KBM-7 (cell line): ENCODE results near the gene CREB3L2.
A peak's percentile ranks its signal among the peaks of the same experiment; 100 is the strongest.

Experiments used
- DNase-seq: peaks from one replicate; pipeline ENCODE4 v3.0.0-alpha.2; 2015
- in situ Hi-C: fragments of 300-500 bp; cut with MboI; formaldehyde crosslinking; loops from 2 replicates; pipeline ENCODE4 v1.14.3; 2020; ENCODE audit warnings: low sequenced_read_pairs, low pct_unique_long_range_greater_than_20kb, mixed read lengths

The CREB3L2 gene

GRCh38 chr7:137871170-137871915 lies 130.5 kb downstream of the CREB3L2 start:
- in situ Hi-C loops: no loop called here
- no peak for DNase-seq

- in situ Hi-C loops: no loop called here
- no peak for DNase-seq
Measured at GRCh38 chr7:137870684-137871083, 131.2 kb downstream of the CREB3L2 start.

- in situ Hi-C loops: no loop called here
- no peak for DNase-seq
Measured at GRCh38 chr7:137870078-137870477, 131.8 kb downstream of the CREB3L2 start.

DNA sequence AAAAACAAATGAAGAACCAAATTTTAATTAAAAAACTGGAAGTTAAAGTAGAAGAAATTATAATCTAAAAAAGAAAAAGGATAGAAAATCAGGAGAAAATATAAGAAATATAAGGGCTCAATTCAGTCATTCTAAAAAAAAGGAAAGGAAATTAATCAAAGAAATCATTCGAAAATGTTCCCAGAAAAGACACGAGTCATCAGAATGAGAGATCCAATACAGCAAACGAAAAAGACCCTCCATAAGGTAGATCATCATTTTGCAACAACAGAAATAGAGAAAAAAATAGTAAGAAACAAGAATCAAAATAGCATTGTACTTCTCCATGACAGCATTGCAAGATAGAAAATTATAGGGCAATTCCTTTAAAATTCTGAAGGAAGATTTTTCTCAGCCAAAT lies 132.6 kb downstream of the CREB3L2 start:
- in situ Hi-C loops: no loop called here
- no peak for DNase-seq

DNA sequence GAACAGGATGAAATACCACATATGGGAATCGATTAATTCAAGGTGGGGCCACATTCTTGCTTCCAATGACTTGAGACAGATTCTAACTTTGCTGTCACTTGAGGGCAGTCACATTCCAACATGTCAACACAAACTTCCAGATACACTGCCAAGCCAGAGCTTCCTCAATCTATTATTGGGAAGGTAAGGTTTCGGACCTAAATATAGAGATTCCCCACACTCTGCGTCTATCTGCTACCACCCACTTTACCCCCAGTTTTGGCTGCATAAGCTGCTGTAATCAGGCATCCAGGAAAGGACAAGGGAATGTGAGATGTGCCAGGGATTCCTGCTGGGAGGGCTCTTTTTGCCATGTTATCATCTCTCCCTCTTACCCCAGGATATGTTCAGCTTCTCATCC lies 134.6 kb downstream of the CREB3L2 start:
- DNase-seq: no peak
- in situ Hi-C loops: no loop called here

DNA sequence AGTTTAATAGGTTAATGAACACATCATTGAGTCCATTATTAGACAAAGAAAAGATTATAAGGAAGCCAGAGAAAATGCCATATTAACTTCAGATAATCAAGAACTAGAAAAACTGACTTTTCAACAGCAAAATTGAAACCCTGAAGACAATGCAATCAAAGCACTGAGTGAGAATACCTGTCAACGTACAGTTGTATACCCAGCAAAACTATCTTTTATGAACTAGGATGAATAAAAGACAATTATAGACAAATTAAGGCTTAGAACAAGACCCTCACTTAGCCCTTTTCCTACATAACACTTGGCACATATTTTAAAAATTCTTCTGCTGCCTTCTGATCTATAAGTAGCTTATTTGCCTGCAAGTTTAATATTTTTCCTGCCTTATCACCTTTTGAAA lies 136.1 kb downstream of the CREB3L2 start:
- in situ Hi-C loops: no loop called here
- no peak for DNase-seq

- no peak for DNase-seq
- in situ Hi-C loops: no loop called here
Measured at GRCh38 chr7:137862964-137863363, 138.9 kb downstream of the CREB3L2 start.

GRCh38 chr7:137862358-137862757 lies 139.5 kb downstream of the CREB3L2 start:
- DNase-seq: no peak
- in situ Hi-C loops: no loop called here

DNA sequence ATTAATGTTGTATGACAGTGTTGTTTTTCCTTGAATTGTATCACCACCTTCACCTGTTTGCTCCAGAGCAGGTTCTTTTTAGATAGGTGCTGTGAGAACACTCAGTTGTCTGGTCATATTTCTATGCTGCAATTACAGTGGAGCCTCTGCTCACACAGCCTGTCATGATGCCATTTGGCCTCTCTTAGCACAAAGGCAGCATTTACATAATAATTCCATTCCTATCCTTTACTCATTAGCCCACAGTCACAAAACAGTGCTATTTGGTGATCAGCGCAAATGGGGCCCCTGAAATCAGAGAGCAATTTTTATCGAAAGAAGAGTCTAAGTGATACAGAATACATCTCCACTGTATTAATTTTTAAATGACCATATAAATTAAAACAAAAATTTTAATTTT lies 141.3 kb downstream of the CREB3L2 start:
- DNase-seq: no peak
- in situ Hi-C loops: no loop called here

- in situ Hi-C loops: no loop called here
Measured at GRCh38 chr7:137853053-137853452, 148.8 kb downstream of the CREB3L2 start.

DNA sequence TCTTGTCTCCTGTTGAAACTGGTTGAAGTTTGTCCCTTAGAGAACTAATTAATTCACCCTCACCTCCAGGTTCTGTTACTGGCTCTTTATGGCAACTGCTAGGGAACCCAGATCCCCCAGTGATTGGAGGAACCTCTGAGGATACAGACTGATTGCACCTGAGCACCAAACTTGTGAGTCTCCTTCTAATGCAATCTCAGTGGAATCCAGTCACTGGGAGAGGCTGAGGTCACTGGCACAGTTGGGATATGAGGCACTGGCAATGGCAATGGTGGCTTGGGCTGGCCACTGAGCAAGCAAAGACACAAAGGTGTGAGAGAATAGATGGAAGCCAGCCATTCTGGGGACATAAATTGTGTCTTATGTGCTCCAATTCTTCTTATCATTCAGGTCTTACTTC lies 149.8 kb downstream of the CREB3L2 start:
- in situ Hi-C loops: no loop called here
- DNase-seq: no peak

More at GRCh38 chr7:137853053-137853452, 148.8 kb downstream of the CREB3L2 start:
- DNase-seq: no peak

- DNase-seq: no peak
- in situ Hi-C loops: no loop called here
Measured at GRCh38 chr7:137850972-137851945, 150.6 kb downstream of the CREB3L2 start.

DNA sequence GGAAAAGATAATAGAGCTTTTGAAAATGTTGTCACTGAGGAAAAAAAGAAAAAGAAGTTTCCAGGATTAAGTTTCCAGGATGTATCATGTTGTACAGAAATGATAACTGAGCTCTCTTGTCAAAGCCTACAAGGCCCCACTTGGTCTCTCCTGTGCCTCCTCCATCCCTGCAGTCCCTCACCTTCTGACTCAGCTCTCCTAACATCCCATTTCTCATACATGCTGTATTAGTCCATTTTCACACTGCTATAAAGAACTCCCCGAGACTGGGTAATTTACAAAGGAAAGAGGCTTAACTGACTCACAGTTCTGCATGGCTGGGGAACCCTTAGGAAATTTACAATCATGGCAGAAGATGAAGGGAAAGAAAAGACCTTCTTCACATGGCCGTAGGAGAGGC lies 151.3 kb downstream of the CREB3L2 start:
- DNase-seq: no peak
- in situ Hi-C loops: no loop called here

DNA sequence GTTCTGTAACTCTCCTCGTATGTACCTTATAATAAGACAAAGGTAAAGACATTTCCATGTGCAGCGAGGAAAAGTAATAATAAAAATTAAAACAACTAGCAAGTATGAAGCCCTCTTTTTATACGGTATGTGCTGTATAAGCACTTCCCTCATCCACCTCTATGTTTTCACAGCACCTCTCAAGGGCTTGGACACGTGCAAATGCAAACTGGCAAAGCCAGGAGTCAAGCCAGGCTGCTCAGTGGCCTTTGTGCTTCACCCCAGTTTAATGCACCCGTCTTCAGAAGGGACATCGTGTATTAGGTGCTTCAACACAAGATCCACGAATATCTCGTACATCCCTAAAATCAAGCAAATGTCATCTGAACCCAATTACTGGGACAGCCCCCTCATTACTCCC lies 153.8 kb downstream of the CREB3L2 start:
- in situ Hi-C loops: no loop called here
- peak; percentile 2 for DNase-seq

DNA sequence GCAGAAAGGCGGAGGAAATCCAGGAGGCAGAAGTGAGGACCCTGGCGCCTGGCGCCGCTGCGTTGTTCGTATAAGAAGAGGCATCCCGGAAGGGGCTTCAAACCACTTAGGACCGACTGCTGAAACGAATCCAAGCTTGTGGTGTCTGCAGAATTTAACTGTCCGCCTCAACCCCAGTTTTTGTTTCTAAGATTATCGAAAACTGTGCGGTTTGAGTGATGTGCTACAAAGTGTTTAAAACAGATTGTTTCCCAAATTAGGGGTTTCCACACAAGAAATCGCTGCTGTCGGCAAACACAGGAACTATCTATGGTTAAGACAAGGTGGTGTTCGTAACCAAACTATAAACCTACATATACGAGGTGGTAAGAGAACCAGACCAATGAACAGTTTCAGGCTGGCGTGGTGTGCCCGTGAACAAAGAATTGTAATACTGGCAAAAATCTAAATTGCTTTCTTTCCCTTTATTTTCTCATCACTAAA lies 154.3 kb downstream of the CREB3L2 start:
- DNase-seq: peak; percentile 12
- in situ Hi-C loops: no loop called here

GRCh38 chr7:137846827-137847567 lies 154.9 kb downstream of the CREB3L2 start, which contains the start of gene DGKI:
TSS of gene DGKI (minus strand) at chr7:137846974.
- in situ Hi-C loops: no loop called here
- no peak for DNase-seq

- DNase-seq: no peak
- in situ Hi-C loops: no loop called here
Measured at GRCh38 chr7:137846549-137846826, 155.4 kb downstream of the CREB3L2 start.

GRCh38 chr7:137844677-137845425 lies 157.0 kb downstream of the CREB3L2 start:
- in situ Hi-C loops: no loop called here
- no peak for DNase-seq
